Kidney glomerular epithelial cell (primary cell): ENCODE measurements around the gene FBXO31.
"Not testable (repeated sequence)": the region's sequence is repeated elsewhere in the genome, so short reads cannot be mapped to it uniquely, and the experiment has no call there.

ENCODE experiments used
- DNase-seq: peaks from one replicate; lab custom pipeline; 2025; lab: John Stamatoyannopoulos, UW

The FBXO31 gene

DNA sequence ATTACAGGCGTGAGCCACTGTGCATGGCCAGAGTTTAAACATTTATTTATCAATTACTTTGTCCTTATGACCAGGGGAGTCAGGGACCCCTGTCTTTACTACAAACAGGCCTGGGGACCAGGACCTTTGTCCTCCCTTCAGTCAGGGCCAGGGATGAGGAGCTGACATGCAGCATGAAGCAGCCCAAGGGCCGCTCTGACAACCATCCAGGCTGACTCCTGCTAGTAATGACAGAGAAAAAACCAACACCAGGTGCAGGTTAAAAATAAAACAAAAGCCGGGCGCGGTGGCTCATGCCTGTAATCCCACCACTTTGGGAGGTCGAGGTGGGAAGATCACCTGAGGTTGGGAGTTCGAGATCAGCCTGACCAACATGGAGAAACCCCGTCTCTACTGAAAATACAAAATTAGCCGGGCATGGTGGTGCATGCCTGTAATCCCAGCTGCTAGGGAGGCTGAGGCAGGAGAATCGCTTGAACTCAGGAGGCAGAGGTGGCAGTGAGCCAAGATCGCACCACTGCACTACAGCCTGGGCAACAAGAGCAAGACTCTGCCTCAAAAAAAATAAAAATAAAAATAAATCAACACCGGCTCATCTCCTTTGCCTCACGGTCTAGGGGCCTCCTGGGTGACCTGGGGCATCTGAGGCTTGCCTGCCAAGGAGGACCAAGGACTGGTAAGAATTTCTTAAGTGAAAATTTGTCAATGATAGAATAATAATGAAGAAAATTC is 20.6 kb downstream of the FBXO31 start:
- DNase-seq = not testable (repeated sequence)

GRCh38 chr16:87361916-87362619 is 21.5 kb downstream of the FBXO31 start:
- no peak for DNase-seq

DNA sequence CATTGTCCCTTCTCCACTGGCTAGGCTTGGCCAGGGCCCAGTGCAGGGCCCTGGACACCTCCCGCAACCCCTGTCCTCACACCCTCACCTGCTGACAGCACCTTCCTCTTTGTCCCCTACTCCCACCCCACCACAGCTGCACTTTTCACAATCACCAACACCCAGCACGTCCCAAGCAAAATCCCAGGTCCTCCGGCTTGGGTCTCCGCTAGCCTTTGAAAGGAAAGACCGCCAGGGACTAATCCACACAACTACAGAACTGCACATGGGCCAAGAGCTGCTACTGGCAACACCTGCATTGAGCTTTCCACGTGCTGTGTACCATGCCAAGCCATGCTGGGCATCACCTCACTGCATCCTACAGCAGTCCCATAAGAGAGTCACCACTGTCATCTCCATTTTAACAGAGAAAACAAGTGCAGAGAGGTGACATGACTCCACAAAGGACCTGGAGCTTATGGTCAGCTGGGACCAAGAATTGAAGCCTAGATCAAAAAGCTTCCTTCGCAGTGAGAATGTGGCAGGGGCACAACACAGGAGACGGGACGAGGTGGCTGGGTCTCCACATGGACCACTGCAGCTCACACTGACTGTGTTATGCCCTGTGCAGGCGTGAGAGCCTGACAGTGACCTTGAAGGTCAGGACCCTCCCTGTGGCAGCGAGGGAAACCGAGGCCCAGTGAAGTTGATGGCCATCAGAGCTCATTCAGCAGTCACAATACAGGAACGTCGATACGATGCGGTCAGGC is 22.5 kb downstream of the FBXO31 start:
- no peak for DNase-seq

GRCh38 chr16:87359121-87359520 is 24.5 kb downstream of the FBXO31 start:
- DNase-seq = no peak

DNA sequence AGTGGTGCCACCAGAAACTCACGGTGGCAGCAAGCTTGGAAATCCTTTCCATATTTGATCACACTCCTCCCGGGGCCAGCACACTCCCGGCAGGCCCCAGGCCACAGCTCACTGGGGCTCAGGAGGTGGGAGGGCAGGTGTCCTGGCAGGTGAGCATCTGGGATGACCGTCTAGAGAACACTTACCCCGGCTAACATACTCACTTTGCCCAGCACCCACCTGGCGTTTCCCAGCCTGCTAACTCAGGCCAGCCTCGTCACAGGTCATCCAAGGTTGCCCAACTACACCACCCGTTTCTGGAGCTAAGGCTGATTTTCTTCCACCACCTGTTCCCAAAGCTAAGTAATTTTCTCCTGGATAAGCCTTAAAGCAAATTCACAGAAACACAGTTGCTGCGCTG is 24.9 kb downstream of the FBXO31 start:
- no peak for DNase-seq

GRCh38 chr16:87358250-87358649 is 25.3 kb downstream of the FBXO31 start:
- no peak for DNase-seq

DNA sequence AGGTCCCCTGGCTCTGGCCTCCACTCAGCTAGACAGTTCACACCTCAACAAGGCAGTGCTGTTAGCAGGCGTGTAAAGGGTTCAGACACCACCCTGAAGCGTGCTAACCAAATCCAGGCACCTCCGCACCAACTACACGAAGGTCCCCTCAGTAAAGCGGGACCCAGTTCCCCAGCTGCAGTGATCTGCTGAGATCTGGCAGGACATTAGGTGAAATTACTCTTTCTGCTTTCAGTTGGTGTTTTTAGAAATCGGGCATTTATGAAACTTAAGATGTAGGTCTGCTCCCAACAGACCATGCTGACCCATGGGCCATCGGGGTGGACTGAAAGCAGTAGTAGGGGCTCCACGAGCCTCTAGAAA is 27.1 kb downstream of the FBXO31 start:
- no peak for DNase-seq

DNA sequence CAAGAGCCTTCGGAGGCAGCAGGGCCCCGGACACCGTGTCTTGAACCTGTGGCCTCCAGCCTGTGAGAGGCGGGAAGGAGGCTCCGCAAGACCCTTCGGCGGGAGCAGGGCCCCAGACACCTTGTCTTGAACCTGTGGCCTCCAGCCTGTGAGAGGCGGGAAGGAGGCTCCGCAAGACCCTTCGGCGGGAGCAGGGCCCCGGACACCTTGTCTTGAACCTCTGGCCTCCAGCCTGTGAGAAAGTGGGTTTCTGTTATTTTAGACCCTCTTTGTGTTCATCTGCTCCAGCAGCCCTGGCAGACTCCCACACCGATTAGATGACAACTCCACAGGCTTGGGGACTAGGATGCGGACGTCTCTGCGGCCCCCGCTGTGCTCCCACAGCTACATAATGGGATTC is 30.0 kb downstream of the FBXO31 start:
- DNase-seq = no peak

- no peak for DNase-seq
Observed at GRCh38 chr16:87352818-87353217, 30.8 kb downstream of the FBXO31 start.

GRCh38 chr16:87351320-87351698 is 32.3 kb downstream of the FBXO31 start:
- no peak for DNase-seq

DNA sequence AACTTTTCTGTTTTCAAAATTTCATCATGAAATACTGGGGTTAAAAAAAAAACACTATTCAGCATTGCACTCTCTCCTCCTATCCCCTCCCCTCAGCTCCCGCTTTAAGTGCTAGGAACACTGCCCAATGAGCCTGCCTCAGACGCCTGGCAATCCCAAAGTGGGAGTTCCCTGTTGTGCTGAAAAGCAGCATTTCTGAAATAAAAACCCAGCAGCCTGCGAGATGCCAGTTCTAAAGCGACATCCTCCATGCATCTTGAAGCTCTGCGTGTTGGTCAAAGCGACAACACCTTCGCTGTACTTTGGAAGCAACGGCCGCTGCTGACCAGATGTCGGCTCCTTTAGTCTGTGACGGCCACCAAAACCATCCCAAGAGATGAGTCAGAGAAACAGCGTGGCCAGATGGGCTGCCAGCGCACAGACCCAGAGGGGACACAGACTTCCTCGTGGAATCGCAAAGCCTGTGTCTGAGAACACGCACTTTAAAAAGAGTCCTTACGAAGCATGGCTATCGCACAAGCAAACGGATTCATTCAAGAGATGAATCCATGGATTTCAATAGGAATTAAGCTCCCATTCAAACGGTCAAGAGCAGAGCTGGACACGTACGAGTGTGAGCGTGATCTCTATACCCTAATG is 32.8 kb downstream of the FBXO31 start:
- no peak for DNase-seq

GRCh38 chr16:87350031-87350430 is 33.5 kb downstream of the FBXO31 start:
- no peak for DNase-seq

DNA sequence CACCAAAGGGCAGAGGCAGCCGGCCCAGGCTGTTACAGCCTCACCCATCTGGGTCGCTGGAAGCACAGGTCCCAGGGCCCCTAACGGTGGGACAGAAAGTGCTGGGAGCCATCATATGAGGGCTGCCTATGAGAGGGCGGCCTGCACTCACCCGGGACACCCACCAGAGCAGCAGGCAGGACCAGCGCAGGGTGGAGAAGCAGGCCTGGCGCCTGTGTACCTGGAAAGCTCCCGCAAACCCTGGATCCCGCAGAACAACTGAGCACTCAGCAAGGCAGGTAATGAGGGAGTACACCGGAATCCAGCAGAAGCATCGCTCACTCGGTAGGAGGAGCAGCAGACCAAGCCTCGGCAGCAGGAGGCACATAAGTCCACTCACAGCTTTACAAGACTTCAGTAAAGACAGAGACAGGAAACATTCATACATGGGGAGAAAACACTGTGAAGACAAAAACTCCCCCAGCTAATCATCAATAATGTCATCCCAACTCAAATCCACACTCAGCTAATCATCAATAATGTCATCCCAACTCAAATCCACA is 34.9 kb downstream of the FBXO31 start:
- DNase-seq = no peak

- no peak for DNase-seq
Observed at GRCh38 chr16:87347932-87348615, 35.5 kb downstream of the FBXO31 start.

- no peak for DNase-seq
Observed at GRCh38 chr16:87346517-87347060, 37.0 kb downstream of the FBXO31 start.

DNA sequence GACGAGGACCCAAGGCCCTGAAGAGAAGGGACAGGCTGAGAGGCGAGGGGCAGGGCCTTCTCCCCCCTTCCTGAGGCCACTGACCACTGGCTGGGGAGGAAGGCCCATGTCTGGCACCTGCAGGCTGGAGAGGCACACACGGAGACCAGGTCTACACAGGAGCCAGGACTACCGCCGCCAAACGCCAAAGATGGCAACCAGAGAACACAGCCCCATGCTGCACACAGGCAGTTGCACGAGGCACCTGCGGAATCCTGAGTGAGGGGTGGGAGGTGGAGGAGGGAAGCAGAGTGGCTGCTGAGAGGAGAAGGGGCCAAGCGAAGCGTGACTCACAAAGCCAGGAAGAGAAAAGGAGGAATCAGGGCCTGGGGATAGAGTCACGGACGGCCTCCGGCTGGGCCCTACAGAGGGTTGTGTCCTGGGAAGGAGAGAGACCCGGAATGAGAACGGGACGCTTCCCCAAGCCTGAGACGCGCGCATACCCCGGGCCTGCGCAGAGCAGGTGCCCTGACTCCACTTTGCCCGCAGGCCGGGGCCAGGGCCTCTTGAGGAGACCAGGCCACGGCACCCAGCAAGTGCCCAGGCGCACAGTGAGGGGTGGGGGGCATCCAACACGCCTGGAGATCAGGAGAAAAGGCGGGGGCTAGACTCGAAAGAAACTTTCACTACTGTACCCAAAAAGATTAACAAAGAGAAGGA is 37.7 kb downstream of the FBXO31 start:
- no peak for DNase-seq

DNA sequence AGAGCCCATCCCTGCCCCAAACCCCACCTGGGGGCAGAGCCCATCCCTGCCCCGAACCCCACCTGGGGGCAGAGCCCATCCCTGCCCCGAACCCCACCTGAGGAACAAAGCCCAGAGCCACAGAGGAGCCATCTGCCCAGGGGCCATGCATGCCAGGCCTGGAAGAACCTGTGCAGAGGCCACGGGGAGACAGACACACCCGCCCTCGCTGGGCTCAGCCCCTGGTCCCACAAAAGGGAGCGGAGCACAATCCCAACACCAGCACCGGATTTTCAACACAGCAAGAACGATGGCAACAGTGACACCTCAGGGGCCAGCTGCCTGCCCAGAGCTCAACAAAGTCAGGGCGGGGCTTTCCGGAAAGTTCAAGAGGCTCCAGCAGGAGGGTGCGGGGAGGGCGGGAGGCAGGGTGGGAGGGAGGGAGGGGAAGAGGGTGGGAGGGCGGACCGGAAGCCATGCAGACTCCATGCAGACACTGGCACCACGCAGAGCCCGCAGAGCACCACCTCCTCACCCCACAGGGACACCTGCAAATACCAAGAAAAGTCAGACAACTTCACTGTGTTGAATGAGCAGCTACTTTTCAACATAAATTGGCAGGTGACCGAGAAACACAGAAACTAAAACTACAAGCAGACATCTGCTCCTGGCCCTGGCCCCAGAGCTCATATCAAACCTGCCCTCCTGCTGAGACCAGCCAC is 38.5 kb downstream of the FBXO31 start:
- DNase-seq = no peak

GRCh38 chr16:87344165-87344930 is 39.2 kb downstream of the FBXO31 start:
- no peak for DNase-seq

- no peak for DNase-seq
Observed at GRCh38 chr16:87343753-87344050, 39.9 kb downstream of the FBXO31 start.
